H9 (cell line): ENCODE results near the gene DAGLB. TPM values are rescaled to one million over a fixed set of nuclear protein-coding genes. Genes with fewer than 3 reads are reported as not detected.
A peak's percentile ranks its signal among the peaks of the same experiment; 100 is the strongest.

ENCODE experiments used
- DNase-seq: peaks from one replicate; pipeline ENCODE4 v3.0.0-alpha.2; 2017
- H2AFZ ChIP-seq: one replicate; pipeline ENCODE4 v1.6.1; 2013; ENCODE audit warnings: mild to moderate bottlenecking, low read length, control low read depth, moderate library complexity
- H2AK5ac ChIP-seq: 2 replicates; pipeline ENCODE4 v1.6.1; 2013; ENCODE audit warnings: low read length, control low read depth, mixed read lengths; ENCODE audit not compliant: insufficient read length
- H2BK120ac ChIP-seq: one replicate; pipeline ENCODE4 v1.6.1; 2013; ENCODE audit warnings: low read depth, mild to moderate bottlenecking, low read length, control low read depth, inconsistent platforms; ENCODE audit not compliant: poor library complexity, severe bottlenecking
- H2BK12ac ChIP-seq: 2 replicates; pipeline ENCODE4 v1.6.1; 2013; ENCODE audit warnings: low read length, control low read depth, mixed read lengths, low read depth; ENCODE audit not compliant: insufficient read length
- H2BK15ac ChIP-seq: 2 replicates; pipeline ENCODE4 v1.6.1; 2013; ENCODE audit warnings: low read depth, low read length, control low read depth
- H2BK20ac ChIP-seq: one replicate; pipeline ENCODE4 v1.6.1; 2013; ENCODE audit warnings: low read depth, mild to moderate bottlenecking, low read length, control low read depth, inconsistent platforms; ENCODE audit not compliant: poor library complexity, severe bottlenecking
- H2BK5ac ChIP-seq: 2 replicates; pipeline ENCODE4 v1.6.1; 2013; ENCODE audit warnings: low read length, control low read depth, mixed read lengths; ENCODE audit not compliant: insufficient read length
- H3K14ac ChIP-seq: 2 replicates; pipeline ENCODE4 v1.6.1; 2013; ENCODE audit warnings: low read length, control low read depth; ENCODE audit not compliant: insufficient read depth
- H3K18ac ChIP-seq: 2 replicates; pipeline ENCODE4 v1.6.1; 2013; ENCODE audit warnings: low read depth, mild to moderate bottlenecking, mixed read lengths, low read length, control low read depth; ENCODE audit not compliant: insufficient read length
- H3K23ac ChIP-seq: 2 replicates; pipeline ENCODE4 v1.6.1; 2013; ENCODE audit warnings: low read length, control low read depth, mixed read lengths, low read depth; ENCODE audit not compliant: insufficient read length
- H3K23me2 ChIP-seq: 2 replicates; pipeline ENCODE4 v1.6.1; 2013; ENCODE audit warnings: low read depth, mild to moderate bottlenecking, mixed read lengths, low read length, control low read depth; ENCODE audit not compliant: insufficient read length, poor library complexity, severe bottlenecking
- H3K27ac ChIP-seq: 2 replicates; pipeline ENCODE4 v1.5.1; 2013; ENCODE audit warnings: low read length, control low read depth, mixed read lengths, low read depth; ENCODE audit not compliant: insufficient read length
- H3K27me3 ChIP-seq: 2 replicates; pipeline ENCODE4 v1.6.1; 2013; ENCODE audit warnings: low read length, control low read depth, inconsistent platforms; ENCODE audit not compliant: insufficient read depth
- H3K4ac ChIP-seq: 2 replicates; pipeline ENCODE4 v1.6.1; 2013; ENCODE audit warnings: low read depth, mild to moderate bottlenecking, control low read depth, inconsistent platforms, low read length, moderate library complexity
- H3K4me1 ChIP-seq: 2 replicates; pipeline ENCODE4 v1.6.1; 2013; ENCODE audit warnings: low read length, control low read depth, inconsistent platforms; ENCODE audit not compliant: insufficient read depth
- H3K4me2 ChIP-seq: 2 replicates; pipeline ENCODE4 v1.6.1; 2013; ENCODE audit warnings: low read length, control low read depth, mixed read lengths; ENCODE audit not compliant: insufficient read length, insufficient read depth
- H3K56ac ChIP-seq: 2 replicates; pipeline ENCODE4 v1.6.1; 2013; ENCODE audit warnings: low read depth, mild to moderate bottlenecking, mixed read lengths, low read length, control low read depth; ENCODE audit not compliant: insufficient read length
- H3K79me1 ChIP-seq: 2 replicates; pipeline ENCODE4 v1.6.1; 2013; ENCODE audit warnings: low read depth, mild to moderate bottlenecking, moderate library complexity, low read length, control low read depth, inconsistent platforms; ENCODE audit not compliant: insufficient read depth, poor library complexity, severe bottlenecking
- H3K79me2 ChIP-seq: 2 replicates; pipeline ENCODE4 v1.6.1; 2013; ENCODE audit warnings: low read length, control low read depth, inconsistent platforms; ENCODE audit not compliant: insufficient read depth
- H3K9ac ChIP-seq: 2 replicates; pipeline ENCODE4 v1.6.1; 2013; ENCODE audit warnings: low read length, control low read depth, mixed read lengths; ENCODE audit not compliant: insufficient read length; ENCODE audit errors: extremely low read depth
- H3K9me3 ChIP-seq: one replicate; pipeline ENCODE4 v1.6.1; 2013; ENCODE audit warnings: low read depth, low read length, inconsistent platforms; ENCODE audit not compliant: control insufficient read depth
- H3T11ph ChIP-seq: one replicate; pipeline ENCODE4 v1.6.1; 2013; ENCODE audit warnings: mild to moderate bottlenecking, low read length, control low read depth, inconsistent platforms
- H4K20me1 ChIP-seq: one replicate; pipeline ENCODE4 v1.6.1; 2013; ENCODE audit not compliant: control insufficient read depth, insufficient read length, insufficient read depth
- H4K5ac ChIP-seq: 2 replicates; pipeline ENCODE4 v1.6.1; 2013; ENCODE audit warnings: low read depth, mild to moderate bottlenecking, mixed read lengths, low read length, control low read depth; ENCODE audit not compliant: insufficient read length
- H4K8ac ChIP-seq: replicated peaks from 2 replicates; pipeline ENCODE4 v1.6.1; 2013; ENCODE audit warnings: low read length, control low read depth, mixed read lengths, low read depth; ENCODE audit not compliant: insufficient read length
- H4K91ac ChIP-seq: 2 replicates; pipeline ENCODE4 v1.6.1; 2013; ENCODE audit warnings: low read depth, mild to moderate bottlenecking, moderate library complexity, mixed read lengths, low read length, control low read depth; ENCODE audit not compliant: insufficient read length
- H3K27ac Mint-ChIP-seq, 3 experiments: 2 replicates in 2 of 3; 3 replicates in 1 of 3; pipeline ENCODE4 v1.8.0; 2020 to 2021; ENCODE audit warnings: mixed read lengths in 3 of 3, mild to moderate bottlenecking in 1 of 3, moderate library complexity in 1 of 3
- H3K27me3 Mint-ChIP-seq: 2 replicates; pipeline ENCODE4 v1.8.0; 2021; ENCODE audit warnings: low read depth, mild to moderate bottlenecking, moderate library complexity, mixed read lengths
- H3K36me3 Mint-ChIP-seq, 3 experiments: 2 replicates in 2 of 3; 3 replicates in 1 of 3; pipeline ENCODE4 v1.8.0; 2020 to 2021; ENCODE audit warnings: low read depth in 3 of 3, mixed read lengths in 3 of 3; ENCODE audit not compliant: insufficient read depth in 1 of 3
- H3K4me1 Mint-ChIP-seq, 2 experiments: 2 replicates each; pipeline ENCODE4 v1.8.0; 2020; ENCODE audit warnings: mixed read lengths in 2 of 2
- H3K4me3 Mint-ChIP-seq, 2 experiments: 2 replicates in 1 of 2; 3 replicates in 1 of 2; pipeline ENCODE4 v1.8.0; 2020 to 2021; ENCODE audit warnings: mild to moderate bottlenecking in 2 of 2, mixed read lengths in 2 of 2, moderate library complexity in 1 of 2
- H3K9me3 Mint-ChIP-seq, 2 experiments: 2 replicates in 1 of 2; 3 replicates in 1 of 2; pipeline ENCODE4 v1.8.0; 2020; ENCODE audit warnings: mild to moderate bottlenecking in 2 of 2, mixed read lengths in 2 of 2, moderate library complexity in 1 of 2
- WGBS: extraction: QIAGEN DNeasy Blood & Tissue Kit; methylation state at CpG from one replicate; pipeline ENCODE4 v1.1.7; 2013; ENCODE audit warnings: missing lambda C conversion rate, low lambda C conversion rate, mixed read lengths; ENCODE audit not compliant: insufficient read length; ENCODE audit errors: extremely low coverage; 5-methylcytosine and 5-hydroxymethylcytosine counted together
- total RNA-seq: library from RNA; stranded (reverse); gene quantifications from 2 replicates; pipeline ENCODE4 v1.2.1, GENCODE V29; 2021
- TF ChIP-seq, protein P1 (sequence below): fragments of 200-600 bp; sonication (generic); conservative IDR thresholded peaks from 3 replicates; pipeline ENCODE4 v1.8.0; 2021; ENCODE audit warnings: antibody characterized with exemption, mild to moderate bottlenecking

The DAGLB gene
- total RNA-seq, 1 experiment from 2014 or later: 46.4 TPM

DNA sequence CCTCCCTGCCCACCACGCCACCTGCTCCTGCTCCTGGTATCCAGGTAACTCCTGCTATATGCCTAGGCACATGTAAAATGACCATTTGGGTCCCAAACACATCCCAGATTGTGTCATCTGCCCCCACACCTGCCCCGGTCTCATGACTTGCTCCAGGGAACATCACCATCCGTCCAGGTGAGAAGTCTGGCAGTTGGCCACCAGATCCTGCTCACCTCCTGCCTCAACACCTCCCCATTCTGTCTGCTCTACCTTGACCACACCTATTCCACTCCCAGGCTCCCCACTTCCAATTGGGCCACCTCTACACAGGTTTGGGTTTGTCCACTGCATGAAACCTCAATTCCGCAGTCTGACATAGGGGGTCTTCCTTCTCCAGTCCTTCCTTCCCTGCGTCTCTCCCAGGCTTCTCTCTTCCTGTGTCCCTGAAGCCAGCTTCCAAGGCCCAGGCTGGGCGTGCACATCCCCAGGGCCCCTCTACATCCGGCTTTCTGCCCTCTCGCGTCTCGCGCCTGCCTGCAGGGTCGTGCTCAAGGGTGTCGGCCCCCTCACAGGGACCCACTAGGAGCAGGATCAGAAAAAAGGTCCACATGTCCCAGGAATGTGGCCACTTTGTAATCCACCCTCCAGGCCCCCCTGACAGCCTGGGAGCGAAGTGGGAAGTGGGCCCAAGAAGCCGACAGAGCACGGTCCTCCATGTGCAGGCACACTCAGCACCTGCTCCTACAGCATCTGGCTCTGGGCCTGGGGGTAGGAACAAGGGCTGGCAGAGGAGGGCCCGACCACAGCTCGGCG is 49.3 kb upstream of the DAGLB start:
- no peaks in the 10 kb centered on the region for H3K4me1 ChIP-seq
- DNase-seq: no peak
- TF ChIP-seq, protein P1, sequence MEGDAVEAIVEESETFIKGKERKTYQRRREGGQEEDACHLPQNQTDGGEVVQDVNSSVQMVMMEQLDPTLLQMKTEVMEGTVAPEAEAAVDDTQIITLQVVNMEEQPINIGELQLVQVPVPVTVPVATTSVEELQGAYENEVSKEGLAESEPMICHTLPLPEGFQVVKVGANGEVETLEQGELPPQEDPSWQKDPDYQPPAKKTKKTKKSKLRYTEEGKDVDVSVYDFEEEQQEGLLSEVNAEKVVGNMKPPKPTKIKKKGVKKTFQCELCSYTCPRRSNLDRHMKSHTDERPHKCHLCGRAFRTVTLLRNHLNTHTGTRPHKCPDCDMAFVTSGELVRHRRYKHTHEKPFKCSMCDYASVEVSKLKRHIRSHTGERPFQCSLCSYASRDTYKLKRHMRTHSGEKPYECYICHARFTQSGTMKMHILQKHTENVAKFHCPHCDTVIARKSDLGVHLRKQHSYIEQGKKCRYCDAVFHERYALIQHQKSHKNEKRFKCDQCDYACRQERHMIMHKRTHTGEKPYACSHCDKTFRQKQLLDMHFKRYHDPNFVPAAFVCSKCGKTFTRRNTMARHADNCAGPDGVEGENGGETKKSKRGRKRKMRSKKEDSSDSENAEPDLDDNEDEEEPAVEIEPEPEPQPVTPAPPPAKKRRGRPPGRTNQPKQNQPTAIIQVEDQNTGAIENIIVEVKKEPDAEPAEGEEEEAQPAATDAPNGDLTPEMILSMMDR: no peak

More for the DNA sequence above, 49.3 kb upstream of the DAGLB start:
- Histone ChIP-seq H3K9ac (no peak overlapping the region), H2BK12ac (no peak overlapping the region), H3K27ac (no peak overlapping the region), H3K9me3 (no peaks in the 10 kb centered on the region), H3K79me1 (no peaks in the 10 kb centered on the region), H4K8ac (no peak overlapping the region), H3K23me2 (no peaks in the 10 kb centered on the region), H4K20me1 (no peaks in the 10 kb centered on the region), H2BK5ac (no peak overlapping the region), H2BK15ac (no peak overlapping the region), H4K5ac (no peak overlapping the region), H3K23ac (no peak overlapping the region), H3K14ac (no peak overlapping the region), H2BK120ac (no peak overlapping the region), H3T11ph (no peak overlapping the region), H3K56ac (no peak overlapping the region), H3K4ac (no peak overlapping the region), H2AFZ (no peak overlapping the region), H2AK5ac (no peak overlapping the region), H3K18ac (no peak overlapping the region), H2BK20ac (no peak overlapping the region), H3K27me3 (no peaks in the 10 kb centered on the region), H3K4me2 (no peak overlapping the region), H3K79me2 (no peaks in the 10 kb centered on the region), H4K91ac (no peak overlapping the region)
- Mint-ChIP-seq H3K9me3 (no peaks in the 10 kb centered on the region), H3K27ac (peak overlapping the region in 1 of 3 experiments; percentile 20; a peak in 1 of 7 replicates), H3K27me3 (no peaks in the 10 kb centered on the region; the same call in 1 of the 2 replicates), H3K36me3 (peaks cover 0 to 3% (median 0%) of the 10 kb centered on the region in 3 experiments; a peak in 1 of 7 replicates), H3K4me1 (no peaks in the 10 kb centered on the region), H3K4me3 (no peak overlapping the region)
- no CpG with 5 or more reads among the region's 19 CpGs for WGBS
